22Rv1 (cell line): ENCODE data around the gene GPR171.

Source experiments
- ZFX ChIP-seq: fragments of 450-650 bp; IDR thresholded peaks from 2 replicates; pipeline ENCODE4 v1.6.1; 2017; ENCODE audit warnings: antibody characterized with exemption, borderline replicate concordance
- TF ChIP-seq, protein P1 (sequence below): fragments of 450-650 bp; IDR thresholded peaks from 2 replicates; pipeline ENCODE4 v1.5.1; 2017; ENCODE audit warnings: mild to moderate bottlenecking

DNA sequence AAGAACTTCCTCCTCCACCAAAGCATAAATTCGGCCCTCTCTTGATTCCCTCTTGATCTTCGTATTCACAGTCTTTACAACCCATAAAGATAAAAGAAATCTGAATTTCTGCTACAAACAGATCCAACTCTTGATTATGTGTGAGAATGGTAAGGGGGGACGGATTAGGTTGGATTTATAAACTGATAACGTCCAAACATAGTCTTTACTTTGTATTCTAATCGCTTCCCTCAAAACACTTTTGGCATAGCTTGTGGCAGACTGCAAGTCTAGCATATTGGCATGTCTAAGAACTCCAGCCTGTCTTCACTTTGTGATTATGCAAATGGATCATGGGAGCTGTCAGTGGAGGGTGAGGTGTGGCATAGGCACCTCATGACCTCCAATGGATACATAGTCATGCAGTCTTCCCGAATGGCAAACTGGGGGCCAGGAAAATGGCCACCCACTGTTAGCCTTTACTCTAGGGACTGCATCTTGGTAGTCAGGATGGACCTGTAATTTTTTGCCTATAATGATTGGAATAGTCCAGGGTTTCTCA lies 24.3 kb upstream of the GPR171 start:
- TF ChIP-seq, protein P1, sequence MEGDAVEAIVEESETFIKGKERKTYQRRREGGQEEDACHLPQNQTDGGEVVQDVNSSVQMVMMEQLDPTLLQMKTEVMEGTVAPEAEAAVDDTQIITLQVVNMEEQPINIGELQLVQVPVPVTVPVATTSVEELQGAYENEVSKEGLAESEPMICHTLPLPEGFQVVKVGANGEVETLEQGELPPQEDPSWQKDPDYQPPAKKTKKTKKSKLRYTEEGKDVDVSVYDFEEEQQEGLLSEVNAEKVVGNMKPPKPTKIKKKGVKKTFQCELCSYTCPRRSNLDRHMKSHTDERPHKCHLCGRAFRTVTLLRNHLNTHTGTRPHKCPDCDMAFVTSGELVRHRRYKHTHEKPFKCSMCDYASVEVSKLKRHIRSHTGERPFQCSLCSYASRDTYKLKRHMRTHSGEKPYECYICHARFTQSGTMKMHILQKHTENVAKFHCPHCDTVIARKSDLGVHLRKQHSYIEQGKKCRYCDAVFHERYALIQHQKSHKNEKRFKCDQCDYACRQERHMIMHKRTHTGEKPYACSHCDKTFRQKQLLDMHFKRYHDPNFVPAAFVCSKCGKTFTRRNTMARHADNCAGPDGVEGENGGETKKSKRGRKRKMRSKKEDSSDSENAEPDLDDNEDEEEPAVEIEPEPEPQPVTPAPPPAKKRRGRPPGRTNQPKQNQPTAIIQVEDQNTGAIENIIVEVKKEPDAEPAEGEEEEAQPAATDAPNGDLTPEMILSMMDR = no peak
- no peak for TF ChIP-seq ZFX
